HG03045 (cell line): ENCODE measurements around the gene MYO16.

Experiments used
- ATAC-seq: cut with Tn5 transposase; IDR thresholded peaks from one replicate; pipeline ENCODE4 v1.9.1; 2021; ENCODE audit warnings: mild to moderate bottlenecking, moderate library complexity; ENCODE audit not compliant: unreplicated experiment

The MYO16 gene

DNA sequence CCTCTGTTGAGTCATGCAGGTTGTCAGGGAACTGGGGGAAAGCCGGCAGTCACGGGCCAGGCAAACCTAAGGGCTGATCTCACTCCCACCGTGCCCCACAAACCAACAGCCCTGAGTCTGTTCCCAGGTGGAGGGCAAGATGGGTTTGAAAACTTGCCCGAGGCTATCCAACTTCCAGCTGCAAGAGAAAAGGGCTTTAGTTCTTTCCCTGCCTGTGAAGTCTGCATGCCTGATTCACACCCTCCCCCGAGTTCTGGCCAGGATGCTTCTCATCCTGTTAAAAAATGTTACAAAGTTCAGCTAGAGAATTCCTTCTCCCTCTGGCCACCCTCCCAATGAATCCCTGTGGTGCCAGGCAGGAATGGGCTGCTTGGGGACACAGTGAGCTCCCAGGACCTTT lies 33.1 kb downstream of the MYO16 start:
- ATAC-seq, result no peak

DNA sequence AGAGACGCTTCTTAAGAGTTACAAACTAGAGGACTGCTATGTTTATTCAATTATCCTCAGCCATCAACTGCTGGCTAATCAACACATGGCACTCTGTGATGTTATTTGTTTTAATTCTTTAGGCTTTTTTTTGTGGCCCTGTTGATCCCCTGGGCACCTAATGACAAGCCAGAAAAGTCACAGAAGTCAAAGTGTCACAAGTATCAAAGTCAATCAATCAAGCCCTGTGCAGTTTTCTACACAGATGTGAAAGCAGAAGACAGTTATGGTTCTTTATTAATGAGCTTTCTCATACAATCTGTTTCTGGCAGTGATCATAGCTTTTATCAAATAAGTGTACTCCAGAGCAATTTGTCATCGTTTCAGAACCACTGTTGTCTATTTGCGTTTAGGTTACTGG lies 34.3 kb downstream of the MYO16 start:
- ATAC-seq, result no peak

DNA sequence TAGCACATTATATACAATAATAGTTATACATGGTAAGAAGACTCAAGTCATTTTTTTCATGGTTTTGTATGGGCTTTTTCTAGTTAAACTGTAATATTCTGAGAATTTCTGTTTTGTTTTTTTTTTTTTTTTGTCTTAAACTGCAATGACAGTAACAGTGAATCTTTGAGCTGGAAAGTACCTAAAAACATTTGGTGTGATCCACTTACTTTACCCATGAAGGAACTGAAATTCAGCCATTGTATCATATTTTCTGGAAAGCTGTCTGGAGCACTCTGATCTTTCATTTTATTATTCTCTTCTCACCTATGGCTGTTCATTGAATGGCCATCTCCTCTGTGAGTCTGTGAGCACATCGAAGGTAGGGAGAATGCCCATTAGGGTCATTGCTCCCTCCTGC lies 37.8 kb downstream of the MYO16 start:
- ATAC-seq, result no peak

DNA sequence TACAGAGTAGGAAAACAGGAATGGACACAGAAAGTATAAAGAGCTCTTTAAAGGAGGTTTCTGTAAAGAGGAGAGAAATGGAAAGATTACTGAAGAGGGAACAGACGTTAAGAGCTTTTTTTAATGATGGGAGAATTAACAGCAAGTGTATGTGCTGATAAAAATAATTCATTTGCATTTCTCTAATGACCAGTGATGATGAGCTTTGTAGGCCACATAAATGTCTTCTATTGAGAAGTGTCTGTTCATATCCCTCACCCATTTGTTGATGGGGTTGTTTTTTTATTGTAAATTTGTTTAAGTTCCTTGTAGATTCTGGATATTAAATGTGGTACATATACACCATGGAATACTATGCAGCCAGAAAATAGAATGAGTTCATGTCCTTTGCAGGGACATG lies 40.0 kb downstream of the MYO16 start:
- no peak for ATAC-seq

DNA sequence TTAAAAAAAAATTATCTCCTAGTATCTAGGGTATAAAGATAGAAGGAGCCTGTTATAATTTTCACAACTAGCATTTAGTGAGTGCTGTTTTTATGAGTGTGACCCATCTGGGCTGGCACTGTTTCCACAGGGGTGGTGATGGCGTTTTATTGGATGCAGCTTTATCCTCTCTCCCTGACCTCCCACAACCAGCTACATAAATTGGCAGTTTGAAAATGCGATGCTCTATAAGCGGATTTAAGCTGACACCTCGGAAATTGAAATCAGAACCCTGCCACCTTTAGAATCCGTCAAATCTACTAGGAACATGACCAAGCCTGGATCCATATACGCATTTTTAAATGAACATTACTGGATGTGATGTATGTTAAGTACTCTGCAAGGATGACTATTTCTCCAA lies 44.9 kb downstream of the MYO16 start:
- ATAC-seq, result no peak

DNA sequence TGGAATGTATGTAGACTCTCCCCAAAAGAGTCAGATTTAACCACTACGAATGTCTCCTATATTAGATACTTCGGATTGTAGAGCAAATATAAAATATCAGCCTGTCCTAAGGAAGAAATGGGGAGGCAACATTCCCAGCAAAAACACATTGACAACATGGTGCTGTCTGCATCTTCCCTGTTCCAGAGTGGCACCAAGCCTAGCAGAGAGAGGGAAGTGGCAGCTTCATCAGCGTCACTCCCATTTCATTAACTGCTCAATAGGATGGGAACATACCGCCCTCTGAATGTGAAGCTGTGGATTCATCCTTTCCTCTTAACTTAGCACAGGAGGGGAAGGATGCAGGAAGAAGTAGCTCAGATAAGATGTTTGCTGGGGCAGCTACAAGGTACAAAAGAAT lies 45.4 kb downstream of the MYO16 start:
- ATAC-seq, result no peak

DNA sequence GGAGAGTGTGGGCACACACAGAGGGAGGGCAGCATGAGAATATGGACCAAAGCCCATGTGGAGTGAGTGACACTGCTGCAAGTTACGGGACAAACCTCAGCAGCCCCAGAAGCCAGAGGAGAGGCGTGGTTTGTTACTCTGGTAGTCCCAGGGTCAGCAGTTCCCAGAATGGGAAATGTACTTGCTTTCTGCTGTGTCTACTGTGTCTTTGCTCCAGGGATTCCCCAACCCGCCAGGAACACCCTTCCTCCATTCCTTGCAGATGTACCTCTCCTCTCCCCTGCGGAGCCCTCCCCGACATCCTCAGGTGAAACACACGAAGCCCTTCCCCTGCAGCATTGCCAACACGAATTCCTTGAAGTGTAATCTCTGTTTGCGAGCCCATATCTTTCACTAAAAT lies 47.2 kb downstream of the MYO16 start:
- no peak for ATAC-seq

DNA sequence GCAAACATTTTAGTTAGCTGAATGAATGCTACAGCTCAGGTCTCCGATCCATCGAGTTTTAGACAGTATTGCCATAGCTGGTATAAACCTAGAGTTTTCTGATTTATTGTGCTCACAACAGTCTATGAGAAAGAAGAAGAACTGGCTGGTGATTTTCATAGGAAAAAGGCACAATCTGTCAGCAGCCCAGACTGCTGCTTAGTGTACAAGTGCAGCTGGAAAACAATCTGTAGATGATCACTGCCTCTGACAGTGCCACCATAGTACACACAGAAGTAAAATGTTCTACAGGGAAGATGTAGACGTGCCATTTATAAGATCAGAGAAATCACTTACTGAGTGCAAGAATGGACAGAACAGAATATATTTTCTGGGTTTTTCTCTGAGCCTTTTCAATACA lies 48.4 kb downstream of the MYO16 start:
- no peak for ATAC-seq

DNA sequence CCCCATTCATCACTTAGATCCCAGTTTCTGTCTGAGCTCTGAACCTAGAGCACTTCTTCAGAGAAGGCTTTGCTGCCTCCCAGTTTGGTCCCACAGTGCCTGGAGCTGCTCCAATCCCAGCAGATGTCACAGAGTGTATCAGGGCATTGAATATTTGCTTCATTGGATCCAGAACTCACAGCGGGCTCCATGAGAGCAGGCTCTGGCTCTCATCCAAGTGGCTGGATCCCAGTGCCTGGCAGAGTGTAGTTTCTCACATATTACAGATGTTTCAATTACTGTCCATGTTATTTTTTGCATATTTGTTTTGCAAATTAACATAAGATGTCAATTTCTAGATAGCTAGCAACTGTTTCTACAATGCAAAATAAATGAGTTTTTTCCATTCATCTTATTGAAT lies 50.6 kb downstream of the MYO16 start:
- no peak for ATAC-seq

DNA sequence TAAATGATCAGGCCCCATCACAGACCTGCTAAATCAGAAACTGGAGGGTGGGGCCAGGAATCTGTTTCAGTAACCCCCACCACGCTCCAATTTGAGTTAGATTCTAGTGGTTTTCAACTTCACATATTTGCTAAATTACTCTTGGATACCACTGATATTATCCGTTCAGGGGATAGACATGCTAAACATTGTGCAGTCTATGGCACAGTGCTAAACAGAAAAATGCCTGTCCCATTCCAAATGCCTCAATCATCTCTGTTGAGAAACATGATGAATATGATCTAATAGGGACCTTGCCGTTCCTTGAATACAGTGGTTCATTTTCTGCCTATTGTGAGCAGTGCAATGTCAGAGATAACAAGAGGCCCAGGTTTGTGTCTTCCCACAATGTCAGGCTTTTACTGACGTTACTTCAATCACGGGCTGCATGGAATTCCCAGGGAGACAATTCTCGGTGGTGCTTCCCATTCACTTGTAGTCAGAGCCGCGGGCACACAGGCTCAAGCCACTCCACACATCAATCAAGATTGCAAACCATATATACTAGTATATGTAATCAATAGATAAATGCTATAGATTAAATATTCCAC lies 52.7 kb downstream of the MYO16 start:
- ATAC-seq, result no peak

DNA sequence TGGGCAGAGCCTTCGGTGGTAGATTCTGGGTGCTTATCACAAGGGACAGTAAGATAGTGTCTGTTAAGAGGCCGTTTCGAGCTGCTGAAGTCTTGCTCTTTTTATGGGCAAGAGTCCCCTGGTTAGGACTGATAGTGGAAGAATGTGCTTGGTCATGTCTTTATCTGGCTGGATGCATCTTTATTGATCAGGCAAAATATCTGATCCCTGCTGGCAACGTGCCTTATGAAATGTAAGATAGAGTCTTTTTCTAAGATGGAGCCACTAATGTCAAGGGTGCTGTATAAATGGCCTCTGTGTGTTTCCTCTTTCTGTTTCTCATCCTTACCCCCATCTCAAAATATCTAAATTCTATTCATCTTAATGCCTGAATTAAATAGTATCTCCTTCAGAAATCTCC lies 53.3 kb downstream of the MYO16 start:
- ATAC-seq, result no peak

DNA sequence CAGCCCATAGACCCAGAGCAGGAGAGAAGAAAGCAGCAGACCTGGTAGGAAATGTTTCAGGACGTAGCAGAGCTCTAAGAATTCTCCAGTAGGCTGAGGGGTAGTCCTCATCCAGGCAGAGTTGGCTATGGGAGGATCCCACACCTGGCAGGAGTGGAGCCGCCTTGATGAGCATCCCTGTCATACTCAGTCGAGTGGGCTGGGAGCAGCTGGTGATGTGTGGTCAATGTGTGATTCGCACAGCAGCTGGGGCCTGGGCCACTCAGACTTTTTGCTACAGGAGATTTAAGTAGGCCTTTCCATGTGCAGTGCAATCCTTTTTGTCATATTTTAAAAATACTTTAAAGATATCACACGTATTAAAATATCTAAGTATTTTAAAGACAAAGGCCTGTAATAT lies 56.6 kb downstream of the MYO16 start:
- no peak for ATAC-seq

DNA sequence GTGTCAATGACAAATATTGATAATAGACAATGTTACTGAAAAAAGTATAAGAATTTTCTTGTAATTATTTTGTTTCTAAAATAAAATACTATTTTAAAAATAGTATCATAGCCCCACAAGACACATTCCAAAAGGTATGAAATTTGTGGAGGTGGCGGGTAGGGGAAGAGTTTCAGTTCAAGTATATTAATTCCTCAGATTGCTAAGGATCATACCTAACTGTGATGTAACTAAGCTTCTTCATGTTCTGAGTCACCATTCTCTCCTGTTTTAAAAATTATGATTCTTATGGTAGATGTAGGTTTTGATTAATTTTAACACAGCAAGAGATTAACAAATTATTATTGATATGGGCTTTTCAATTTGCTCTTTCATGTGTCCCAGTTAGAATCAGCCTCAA lies 61.3 kb downstream of the MYO16 start:
- ATAC-seq, result no peak

DNA sequence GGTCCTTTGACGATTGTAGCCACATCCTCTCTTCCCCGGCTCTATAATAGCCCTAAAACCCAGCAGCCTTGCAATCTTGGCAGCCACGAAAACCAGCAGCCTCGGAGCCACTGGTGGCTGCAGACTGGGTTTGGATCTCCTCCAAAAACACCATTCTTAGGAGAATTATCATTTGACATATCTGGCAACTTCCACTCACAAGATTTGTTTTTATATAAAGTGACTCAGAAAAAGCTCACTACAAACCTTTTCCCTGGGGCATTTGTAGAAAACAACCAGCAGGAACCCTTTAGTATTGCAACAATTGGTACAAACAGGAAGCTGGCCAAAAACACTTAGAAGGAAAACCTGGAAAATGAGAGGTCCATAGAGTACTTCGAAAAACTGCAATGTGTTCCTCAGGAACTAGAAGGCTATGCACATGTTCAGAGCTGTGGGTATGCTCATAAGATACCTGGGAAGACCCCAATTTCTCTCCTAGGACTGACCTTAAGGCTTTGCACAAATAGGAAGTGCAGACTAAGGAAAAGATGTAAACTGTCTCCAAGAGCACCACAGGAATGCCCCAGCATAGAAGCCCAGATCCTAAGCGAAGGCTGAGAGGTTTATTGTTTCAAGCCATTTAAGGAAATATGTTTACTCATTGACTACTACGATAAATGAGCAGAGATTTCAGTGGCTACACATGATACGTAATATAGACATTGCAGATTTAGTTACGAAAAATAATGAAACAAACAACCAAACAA lies 71.2 kb downstream of the MYO16 start:
- ATAC-seq, result no peak

DNA sequence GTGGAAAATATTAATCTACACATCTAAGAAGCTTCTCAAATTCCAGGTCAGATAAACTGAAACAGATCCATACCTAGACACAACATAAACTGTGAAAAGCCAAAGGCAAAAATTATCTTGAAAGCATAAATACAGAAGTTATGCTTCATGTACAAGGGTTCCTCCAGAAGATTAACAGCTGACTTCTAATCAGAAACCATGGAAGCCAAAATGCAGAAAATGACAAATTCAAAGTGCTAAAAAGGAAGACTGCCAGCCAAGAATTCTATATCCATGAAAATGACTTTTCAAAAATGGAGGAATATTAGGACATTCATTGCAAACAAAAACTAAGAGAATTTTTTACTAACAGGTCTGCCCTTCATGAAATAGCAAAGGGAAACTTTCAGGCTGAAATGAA lies 72.8 kb downstream of the MYO16 start:
- no peak for ATAC-seq

DNA sequence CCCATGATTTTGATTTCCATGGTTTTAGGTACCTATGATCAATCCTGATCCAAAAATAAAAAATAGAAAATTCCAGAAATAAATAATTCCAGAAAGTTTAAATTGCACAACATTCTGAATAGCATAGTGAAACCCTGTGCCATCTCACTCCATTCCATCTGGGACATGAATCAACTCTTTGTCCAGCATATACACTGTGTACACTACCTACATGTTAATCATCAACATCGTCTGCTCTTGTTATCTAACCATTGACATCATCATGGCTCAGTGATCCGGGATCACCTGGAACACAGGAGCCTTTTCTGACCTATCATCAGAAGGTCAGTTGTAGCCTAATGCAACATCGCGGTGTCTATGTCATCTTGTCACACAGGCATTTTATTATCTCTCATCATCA lies 75.6 kb downstream of the MYO16 start:
- ATAC-seq, result no peak

DNA sequence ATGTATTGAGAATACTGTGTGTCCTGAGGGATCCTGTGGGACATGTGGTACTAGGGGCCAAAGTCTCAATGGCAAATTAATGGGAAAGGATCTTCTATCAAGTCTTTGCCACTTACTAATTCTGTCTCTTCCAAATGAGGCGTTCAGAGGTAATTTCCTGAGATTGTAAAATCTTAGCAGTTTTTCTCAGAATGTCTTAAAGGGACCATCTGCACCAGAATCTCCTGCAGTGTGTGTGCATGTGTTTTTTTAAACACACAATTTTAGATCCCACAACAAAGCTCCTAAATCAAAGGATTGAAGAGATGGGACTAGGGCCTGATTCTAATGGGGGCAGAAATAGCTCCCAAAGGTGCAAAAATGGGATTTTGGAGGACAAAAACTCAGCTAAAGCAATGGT lies 78.2 kb downstream of the MYO16 start:
- ATAC-seq, result no peak

DNA sequence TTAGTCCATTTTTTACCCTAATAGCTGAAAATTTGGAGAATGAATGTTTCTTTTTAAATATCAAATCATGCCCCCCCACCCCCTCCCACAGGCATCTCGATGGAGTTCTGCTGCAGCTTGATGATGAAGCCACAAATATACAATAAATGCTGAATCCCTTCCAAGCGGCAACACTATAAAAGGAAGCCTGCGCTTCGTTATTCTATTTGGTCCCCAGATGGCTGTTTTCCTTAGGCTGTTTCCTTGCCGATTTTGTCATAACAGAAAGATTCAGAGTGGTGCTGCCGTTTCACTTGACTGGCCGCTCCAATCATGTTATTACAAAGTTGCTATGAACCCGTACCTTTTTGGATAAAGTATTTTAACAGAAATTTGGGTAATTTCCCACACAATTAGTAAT lies 79.5 kb downstream of the MYO16 start:
- ATAC-seq, result no peak

DNA sequence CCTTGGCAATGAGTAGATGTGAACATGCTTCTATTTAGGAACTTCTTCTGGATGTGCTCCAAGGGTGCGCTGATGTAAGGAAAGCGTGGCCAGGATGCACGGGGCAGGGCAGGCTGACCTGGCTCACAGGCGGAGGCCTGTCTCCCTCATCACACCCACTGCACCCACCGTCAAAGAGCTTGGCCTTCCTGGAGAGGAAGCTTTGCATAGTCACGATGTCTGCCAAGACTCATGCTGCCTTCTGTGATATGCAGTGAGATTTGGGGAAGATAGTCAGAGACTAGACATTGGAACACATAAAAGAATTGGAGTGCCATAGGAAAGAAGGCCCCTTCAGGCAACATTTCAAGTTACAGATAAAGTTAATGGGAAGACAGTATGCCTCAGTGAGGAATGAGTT lies 82.0 kb downstream of the MYO16 start:
- no peak for ATAC-seq

DNA sequence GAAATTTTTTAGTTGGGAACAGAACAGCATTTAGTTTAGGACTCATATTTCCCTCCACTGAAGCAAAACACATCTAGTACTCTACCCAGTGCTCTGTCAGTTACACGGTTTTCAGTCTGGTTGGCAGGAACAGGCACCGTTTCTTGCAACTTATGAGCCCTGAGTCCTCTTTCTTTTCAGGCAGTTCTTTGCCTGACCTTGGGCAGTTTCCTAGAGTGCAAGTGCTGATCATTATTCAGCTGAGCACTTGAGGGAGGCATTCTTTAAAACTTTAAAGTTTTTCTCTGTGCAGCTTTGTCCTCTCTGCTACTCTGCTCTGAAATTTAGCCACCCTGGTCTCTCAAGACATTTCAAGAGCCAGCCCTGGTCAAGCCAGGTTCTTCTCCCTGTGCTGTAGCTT lies 96.1 kb downstream of the MYO16 start:
- no peak for ATAC-seq

DNA sequence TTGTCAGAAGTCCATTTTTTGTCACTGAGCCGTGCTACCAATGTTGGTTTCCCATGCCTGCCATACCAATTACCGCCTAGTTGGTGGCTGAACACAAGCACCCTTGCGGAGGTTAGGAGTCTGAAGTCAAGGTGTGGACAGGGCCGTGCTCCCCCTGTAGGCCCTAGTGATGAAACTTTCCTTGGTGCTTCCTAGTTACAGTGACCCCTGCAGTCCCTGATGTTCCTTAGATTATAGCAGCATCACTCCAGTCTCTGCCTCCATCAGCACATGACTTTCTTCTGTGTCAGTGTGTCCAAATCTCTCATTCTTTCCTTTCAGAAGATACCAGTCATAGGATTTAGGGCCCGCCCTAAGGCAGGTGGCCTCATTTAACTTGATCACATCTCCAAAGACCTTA lies 99.0 kb downstream of the MYO16 start:
- no peak for ATAC-seq

DNA sequence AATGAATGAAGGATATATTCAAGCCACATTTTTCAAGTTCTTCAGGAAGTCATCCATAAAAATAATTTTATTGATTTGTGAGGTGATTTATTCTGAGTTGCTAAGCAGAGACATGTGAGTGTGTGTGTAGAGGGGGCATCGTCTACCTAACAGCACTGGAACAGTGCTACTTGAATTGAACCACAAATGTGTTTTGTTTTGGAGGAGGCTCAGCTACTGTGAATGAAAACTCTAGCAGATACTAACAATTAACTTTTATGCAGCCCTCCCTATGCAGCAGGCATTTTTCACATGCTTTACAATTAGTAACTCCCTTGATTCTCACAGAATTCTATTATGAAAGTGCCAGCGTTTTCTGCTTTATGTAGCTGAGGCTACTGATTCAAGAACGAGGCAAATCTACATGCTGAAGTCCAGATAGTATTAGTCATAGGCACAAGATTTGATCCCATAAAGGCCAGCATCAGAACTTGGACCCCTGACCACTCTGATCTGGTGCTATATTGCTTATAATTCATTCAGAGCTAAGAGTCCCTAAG lies 103.7 kb downstream of the MYO16 start:
- no peak for ATAC-seq

DNA sequence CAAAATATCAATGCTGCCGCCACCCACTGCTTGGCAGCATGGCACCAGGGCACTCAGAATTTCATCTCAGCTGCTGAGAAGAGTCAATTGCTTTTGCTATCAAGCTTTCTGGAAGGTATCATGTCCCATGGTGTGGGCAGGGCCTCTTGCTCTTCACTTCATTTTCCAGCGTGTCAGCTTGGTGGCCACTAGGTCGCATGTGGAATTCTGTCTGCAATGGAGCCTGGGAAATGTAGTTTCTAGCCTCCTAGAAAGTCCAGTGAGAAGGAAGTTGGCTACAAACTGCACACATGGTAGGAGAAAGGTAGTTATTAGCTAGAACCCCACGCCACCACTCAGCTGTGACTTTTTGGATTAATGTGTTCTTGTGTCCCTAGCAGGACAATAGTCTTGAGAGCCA lies 105.3 kb downstream of the MYO16 start:
- ATAC-seq, result no peak
